NCI-H446 (cell line): ENCODE data around the gene TTYH1.
"Not testable (repeated sequence)": the region's sequence is repeated elsewhere in the genome, so short reads cannot be mapped to it uniquely, and the experiment has no call there.

Source experiments
- DNase-seq, 2 experiments: peaks; one replicate each; lab custom pipeline; 2025; lab: John Stamatoyannopoulos, UW

TTYH1 gene

GRCh38 chr19:54461210-54461609, 45.9 kb downstream of the TTYH1 start:
- DNase-seq, result no peak

GRCh38 chr19:54461613-54462012, 46.3 kb downstream of the TTYH1 start:
- DNase-seq, result no peak

- no peak for DNase-seq
Measured at GRCh38 chr19:54462047-54462654, 46.9 kb downstream of the TTYH1 start.

GRCh38 chr19:54462655-54463530, 47.6 kb downstream of the TTYH1 start:
- DNase-seq, result peak; percentile 23 to 73

- peak; percentile 99 for DNase-seq
Measured at GRCh38 chr19:54463531-54464043, 48.3 kb downstream of the TTYH1 start, which contains the start of gene LENG9. TSS of gene LENG9 (minus strand) at chr19:54463778. CDS start at chr19:54463526, 252 bp downstream.

- peak; percentile 96 to 99 for DNase-seq
Measured at GRCh38 chr19:54464044-54464629, 48.9 kb downstream of the TTYH1 start.

GRCh38 chr19:54464630-54465425, 49.6 kb downstream of the TTYH1 start:
- DNase-seq, result peak; percentile 67 to 94

GRCh38 chr19:54465426-54466109, 50.3 kb downstream of the TTYH1 start:
- no peak for DNase-seq

GRCh38 chr19:54466110-54466480, 50.8 kb downstream of the TTYH1 start:
- DNase-seq, result not testable (repeated sequence)

GRCh38 chr19:54469496-54469934, 54.3 kb downstream of the TTYH1 start:
- no peak for DNase-seq

GRCh38 chr19:54470276-54470887, 55.1 kb downstream of the TTYH1 start:
- no peak for DNase-seq

GRCh38 chr19:54470991-54471782, 55.9 kb downstream of the TTYH1 start:
- no peak for DNase-seq

GRCh38 chr19:54473071-54473891, 58.0 kb downstream of the TTYH1 start, which contains the start of gene CDC42EP5:
TSS of gene CDC42EP5 (minus strand) at chr19:54473296. CDS start at chr19:54465547, 7,749 bp downstream.
- no peak for DNase-seq

GRCh38 chr19:54473892-54474372, 58.7 kb downstream of the TTYH1 start:
- no peak for DNase-seq

- DNase-seq, result no peak
Measured at GRCh38 chr19:54475706-54476105, 60.4 kb downstream of the TTYH1 start.

- DNase-seq, result no peak
Measured at GRCh38 chr19:54477650-54478049, 62.4 kb downstream of the TTYH1 start.

GRCh38 chr19:54478677-54479266, 63.5 kb downstream of the TTYH1 start:
- peak; percentile 26 to 52 for DNase-seq

- no peak for DNase-seq
Measured at GRCh38 chr19:54480051-54480450, 64.8 kb downstream of the TTYH1 start.
